GM21737 (cell line): Measurements from ENCODE around the gene PRPF6.

Experiments used
- ATAC-seq: cut with Tn5 transposase; IDR thresholded peaks from one replicate; pipeline ENCODE4 v1.9.1; 2021; ENCODE audit warnings: mild to moderate bottlenecking, moderate library complexity; ENCODE audit not compliant: unreplicated experiment

Gene PRPF6

DNA sequence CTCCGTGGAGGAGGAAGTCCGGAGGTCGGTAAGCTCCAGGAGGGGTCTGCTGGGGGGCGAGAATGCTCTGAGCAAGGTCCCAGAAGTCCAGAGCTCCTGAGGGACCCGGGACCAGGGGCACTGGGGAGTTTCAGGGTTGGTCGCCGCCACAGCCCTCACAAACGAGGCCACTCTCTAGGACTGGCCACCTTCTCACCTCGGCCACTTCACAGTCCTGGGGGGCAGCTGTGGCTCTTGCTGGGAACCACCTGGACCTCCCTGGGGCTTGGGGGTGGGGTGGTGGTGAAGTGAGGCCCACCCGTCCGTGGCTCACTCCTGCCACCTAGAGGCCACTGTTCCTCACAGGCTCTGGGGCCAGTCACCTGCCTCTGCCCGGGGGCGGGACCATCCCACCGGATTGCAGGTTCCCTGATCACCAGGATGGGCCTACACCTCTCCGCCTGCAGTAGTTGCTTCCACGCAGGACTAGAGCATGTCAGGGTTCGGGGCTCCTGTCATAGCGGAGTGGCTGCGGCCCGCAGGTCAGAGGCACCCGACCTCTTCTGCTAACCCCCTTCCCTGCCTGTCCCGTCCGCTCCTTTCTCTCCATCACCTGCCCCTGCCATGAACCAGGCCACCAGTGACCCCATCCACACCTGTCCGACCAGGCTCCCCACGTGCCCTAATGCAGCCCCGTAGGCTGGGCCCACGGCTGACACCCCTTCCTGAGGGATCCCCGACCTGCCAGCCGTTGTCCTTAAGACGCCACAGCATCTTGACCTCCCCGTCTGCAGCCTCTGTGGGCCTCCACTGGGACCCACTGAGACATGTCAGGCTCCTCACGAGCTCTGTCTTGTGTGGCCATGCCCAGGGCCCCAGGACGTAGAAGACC, 76.9 kb downstream of the PRPF6 start:
- no peak for ATAC-seq

DNA sequence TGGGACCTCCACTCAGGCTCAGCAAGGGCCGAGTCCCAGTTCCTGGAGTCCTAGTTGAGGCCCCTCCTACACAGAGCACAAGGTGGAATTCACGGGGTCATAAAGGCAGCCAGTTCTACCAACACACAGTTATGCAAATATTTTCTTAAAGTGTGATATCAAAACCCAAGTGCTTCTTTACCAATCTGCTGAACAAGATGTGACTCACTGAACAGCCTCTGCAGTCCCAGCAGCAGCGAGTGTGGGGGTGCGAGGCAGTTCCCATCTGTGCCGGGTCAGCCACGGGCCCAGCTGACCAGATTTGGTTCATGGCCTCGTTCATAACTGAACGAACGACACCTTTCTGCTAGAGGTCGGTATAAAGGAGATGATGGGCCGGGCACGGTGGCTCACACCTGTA, 77.6 kb downstream of the PRPF6 start:
- ATAC-seq, result no peak

DNA sequence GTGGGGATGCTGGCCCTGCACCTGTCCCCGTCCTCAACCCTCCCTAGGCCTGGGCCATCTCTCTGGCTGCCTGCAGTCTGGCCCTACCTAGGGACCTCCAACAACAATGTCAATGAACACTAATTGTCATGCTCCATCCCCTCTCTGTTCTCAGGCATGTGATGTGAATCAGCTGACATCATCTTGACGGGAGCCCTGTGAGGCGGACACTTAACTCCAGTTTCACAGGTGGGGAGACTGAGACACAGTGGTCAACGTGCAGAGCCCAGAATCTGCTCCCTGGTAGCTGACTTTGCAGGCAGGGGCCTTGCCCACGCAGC, 81.3 kb downstream of the PRPF6 start:
- ATAC-seq, result no peak

DNA sequence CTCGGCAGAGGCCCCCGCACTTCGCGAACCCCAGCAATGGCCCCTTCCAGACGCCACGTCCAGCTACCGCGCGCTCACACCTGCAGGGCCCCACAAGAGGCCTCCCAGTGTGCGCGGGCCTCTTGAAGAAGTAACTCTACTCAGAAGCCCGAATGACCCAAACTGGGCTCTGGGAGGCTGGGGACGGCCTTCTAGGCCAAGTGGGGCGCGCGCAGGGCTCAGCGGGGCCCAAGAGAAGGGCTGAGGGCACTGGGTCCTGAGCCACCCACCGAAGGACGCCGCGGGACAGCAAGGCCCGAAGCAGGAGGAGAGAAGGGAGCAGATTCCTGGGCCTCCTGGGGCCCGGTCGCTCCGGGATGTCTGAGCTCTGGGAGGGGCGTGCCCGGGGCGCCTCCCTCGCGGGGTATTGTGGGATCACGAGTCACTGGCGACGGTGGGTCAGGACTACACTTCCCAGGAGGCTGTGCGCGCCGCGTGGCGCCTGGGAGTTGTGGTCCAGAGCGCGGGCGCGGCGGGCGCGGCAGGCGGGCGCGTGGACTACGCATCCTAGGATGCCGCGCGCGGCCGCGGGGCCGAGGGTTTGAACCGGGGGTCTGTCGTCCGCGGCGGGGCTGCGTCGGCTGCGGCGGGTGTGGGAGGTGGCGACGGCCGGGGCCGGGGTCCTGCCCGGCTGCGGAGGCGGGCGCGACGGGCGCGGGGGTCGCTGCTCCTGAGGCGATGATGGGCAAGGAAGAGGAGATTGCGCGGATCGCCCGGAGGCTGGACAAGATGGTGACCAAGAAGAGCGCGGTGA, 81.9 kb downstream of the PRPF6 start, which contains the start of gene TCEA2:
Gene TCEA2 (plus strand): TSS at position 603 of the 793 bp plus-strand sequence. CDS start 115 bp downstream, at position 718.
- ATAC-seq, result peak; percentile 76

DNA sequence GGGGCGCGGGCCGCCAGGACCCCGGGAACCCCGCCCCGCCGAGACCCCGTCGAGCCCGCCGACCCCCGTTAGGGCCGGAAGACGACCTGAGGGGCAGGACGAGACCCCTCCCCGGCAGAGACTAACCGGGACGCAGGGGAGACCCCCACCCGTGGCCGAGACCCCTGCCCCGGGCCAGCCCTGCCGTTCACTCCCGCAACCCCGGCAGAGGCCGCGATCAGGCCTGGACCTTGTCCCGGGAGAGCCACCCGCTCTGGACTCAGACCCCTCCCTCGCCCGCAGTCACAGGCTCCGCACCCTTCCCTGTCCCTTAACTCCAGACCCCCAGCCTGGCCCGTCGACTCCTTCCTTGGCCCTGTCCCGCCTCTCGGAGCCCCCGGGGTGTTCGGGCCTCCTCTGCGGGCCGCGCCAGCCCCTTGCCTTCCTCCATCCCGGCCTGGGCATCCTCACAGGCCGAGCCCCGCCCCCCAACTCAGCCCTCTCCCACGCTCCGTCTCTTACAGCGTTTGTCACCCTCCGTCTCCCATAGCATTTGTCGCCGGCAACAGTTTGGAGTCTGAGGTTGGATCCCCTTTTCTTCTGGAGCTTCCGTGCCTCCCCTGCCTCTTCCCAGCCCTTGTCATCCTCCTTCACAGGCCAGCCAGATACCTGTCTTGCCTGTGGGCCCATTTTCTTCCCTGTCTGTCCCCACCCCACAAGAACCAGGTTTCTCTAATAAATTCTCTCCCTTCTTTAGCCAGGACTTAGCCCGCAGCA, 82.6 kb downstream of the PRPF6 start:
- ATAC-seq, result no peak

DNA sequence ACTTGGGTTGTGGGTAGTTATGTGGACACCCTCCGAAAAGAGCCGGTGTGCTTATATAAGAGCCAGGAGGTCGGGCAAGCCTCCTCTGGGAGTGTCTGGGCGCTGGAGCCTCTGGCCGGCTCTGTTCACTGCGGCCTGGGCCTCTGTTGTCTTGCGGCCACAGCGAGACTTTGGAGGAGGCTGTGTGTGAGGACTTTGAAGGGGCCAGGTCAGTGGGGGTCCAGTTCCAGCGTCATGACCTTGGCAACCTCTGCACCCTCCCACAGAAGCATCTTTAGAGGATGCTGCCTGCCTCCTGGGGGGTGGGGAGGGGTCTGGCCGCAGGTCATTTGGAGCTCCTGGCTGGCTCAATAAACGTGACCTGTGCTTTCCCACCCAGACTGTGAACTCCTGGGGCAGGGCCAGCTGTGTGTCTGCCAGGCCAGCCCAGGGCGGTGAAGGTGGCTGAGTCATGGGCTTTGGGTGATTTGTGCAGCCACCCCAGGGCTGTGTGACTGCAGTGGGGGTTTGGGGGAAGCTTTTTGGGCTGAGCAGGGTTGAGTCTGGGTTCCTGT, 83.3 kb downstream of the PRPF6 start:
- no peak for ATAC-seq

DNA sequence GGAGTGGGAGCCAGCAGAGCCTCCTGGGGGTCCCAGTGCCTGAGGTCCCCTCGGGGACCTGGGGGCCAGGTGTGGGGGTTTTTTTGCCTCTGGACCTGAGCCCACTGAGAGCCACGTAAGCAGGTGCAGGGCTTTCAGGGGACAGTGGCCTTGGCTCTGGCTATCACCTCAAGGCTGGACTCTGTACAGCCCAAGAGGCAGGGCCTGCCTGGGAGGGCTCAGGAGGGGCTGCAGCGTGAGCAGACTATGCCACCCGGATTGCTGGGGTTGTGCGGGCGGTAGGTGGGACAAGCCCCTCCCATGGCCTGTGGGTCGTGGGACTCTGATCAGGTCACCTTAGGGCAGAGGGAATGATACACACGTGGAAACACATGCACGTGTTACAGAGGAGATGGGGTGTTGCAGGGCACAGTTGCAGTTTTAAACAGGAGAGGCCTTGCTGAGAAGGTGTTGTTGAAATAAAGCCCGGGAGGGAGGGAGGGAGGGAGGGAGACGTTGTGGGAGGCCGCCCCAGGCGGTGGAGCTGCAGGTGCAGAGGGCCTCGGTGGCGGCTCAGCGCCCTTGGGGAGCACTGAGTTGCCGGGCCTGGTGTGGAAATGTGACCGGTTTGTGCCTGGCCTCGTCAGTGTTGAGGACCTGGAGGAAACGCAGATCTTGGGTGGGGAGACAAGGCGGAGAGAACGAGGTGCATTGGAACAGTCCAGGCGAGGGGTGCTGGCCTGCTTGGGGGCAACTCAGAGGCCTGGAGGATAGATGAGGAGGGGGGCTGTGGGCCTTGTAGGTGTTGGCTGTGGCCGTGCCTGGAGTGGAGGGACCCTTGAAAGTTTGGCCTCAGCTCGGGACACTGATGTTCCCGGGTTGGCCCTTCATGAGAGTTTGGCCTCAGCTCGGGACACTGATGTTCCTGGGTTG, 84.4 kb downstream of the PRPF6 start:
- ATAC-seq, result peak; percentile 0

DNA sequence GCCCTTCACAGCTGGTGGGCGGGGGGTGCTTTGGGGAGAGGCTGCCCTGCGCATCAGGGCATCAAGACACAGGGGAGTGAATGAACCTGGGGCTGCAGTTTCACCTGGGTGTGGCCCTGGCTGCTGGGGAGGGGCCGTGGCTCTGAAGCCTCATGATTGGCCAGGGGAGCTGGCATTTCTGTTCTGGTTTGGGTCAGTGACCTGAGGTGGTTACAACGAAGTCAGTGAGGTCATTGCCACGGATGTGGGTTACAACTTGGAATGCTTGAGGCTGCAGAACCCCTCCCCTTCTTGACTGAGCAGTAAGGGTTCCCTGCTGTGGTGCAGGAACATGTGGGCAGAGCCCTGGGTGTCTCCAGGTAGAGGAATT, 85.0 kb downstream of the PRPF6 start:
- ATAC-seq, result peak; percentile 46

DNA sequence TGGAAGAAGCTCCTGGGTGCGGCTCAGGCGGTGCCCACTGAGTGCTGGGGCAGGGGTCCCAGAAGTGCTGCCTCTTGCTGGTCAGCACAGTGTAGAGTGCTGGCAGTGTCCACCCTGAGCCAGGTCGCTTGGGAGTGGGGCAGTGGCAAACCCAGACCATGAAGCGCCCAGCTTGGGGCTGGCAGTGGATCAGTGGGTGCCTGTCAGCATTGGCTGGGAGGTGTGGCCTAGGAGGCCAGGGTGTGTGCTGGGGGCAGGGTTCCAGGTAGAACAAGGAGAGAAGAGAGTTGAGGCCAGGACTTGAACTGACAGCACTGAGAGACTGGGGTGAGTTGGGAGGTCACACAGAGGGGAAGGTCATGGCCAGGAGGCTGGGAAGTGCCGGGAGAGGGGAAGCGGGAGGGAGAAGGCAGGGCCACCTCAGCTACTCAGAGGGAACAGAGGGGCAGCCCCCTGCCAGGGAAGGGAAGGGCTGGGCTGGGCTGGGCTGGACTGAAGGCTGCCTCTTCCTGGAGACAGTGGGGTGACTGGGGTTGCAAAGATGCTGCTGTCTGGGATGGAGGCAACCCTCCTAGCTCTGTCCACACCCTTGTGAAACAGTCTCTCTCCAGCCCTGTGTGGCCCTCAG, 86.2 kb downstream of the PRPF6 start:
- ATAC-seq, result no peak

DNA sequence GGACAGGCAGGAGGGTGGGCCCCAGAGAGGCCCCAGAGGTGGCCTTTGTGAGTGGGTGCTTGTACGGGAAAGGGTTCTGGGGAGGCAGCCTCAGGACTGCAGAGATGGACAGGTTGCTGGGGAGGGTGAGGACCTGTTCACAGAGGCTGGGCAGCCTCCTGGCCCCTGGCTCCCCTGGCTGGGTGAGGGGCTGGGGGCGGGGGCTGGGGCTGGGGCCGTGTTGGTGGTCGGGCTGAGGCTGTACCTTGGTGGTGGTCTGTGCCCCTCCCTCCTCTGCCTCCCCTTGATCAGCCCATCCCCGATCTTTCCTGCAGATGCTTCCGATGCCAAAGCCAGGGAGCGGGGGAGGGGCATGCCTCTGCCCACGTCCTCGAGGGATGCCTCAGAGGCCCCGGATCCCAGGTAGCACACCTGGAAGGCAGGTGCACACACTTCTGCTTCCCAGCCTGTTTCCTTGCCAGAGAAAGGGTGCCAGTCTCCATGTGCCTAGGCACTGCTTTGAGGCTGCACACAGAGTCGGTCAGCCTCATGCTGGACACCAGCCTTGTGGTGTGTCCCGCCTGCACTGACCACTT, 86.9 kb downstream of the PRPF6 start:
- no peak for ATAC-seq

DNA sequence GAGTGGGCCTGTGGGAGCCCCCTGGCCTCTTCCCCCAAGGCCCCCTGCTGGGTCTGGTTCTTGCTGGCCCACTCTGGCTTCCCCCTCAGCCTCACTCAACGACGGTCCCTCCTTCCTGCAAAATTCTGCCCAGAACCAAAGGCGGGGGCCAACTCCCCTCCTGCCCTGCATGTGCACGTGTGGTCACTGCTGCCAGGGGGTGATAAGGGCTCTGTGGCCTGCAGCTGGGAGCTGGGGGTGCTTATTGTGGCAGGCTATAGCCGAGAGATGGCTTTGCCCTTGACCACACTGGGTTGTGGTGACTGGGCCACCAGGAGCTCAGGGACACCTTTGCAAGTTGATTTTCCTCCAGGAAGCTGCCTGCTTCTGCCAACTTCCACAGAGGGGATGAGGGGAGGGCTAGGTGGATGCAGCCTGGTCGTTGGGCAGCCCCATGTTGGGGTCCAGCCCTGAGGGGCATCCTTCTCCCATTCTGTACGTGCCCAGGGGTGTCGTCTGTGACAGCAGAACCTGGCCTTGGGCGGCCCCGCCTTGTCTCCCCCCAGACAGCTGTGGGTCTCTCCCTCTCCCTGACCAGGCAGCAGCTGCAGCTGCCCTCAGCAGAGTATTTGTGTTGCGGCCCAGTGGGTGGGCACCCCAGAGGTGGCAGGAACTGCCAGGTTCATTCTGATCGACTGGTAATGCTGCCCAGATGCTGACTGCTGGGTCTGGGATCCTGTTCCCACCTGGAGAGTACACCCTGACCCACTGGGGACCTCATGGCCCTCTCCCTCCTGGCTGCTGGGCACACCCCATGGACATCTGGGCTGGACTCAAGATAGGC, 87.7 kb downstream of the PRPF6 start:
- ATAC-seq, result no peak

DNA sequence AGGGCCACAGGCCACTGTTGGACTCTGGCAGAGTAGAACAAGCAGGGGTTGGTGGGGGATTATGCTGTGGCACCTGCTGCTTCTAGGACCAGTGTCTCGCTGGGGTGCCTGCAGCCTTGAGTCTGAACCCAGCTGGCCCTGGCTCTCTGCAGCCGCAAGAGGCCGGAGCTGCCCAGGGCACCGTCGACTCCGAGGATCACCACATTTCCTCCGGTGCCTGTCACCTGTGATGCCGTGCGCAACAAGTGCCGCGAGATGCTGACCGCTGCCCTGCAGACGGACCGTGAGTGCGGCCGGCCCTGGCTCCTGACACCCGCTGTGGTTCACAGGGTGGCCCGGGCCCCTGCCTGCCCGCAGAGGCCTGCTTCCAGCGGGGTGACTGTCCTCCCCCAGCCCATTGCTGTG, 88.3 kb downstream of the PRPF6 start:
- no peak for ATAC-seq

DNA sequence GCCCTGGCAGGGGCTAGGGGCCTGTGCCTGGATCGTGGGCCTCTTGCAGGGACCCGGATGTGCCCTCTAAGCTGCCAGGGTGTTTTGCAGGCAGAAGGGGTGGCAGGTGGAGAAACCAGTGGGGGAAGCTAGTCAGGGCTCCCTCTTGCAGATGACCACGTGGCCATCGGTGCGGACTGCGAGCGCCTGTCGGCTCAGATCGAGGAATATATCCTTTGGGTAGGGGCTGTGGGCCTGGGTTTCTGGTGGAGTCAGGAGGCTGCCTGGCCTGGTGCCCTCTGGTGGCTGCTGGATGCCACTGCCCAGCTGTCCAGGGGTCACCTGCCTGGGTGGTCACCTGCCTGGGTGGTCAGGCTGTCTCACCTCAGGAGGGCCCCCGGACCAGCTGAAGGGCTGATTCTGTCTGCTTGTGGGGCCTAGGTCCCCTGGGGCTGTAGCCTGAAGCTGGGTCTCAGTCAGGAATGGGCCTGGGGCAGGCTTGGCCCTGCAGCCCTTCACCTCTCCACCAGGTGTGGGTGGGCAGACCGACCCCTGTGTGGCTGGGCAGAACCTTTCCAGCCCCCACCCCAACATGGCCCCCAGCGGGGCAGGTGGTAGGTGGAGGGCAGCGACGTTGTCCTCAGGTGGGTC, 88.8 kb downstream of the PRPF6 start:
- no peak for ATAC-seq

DNA sequence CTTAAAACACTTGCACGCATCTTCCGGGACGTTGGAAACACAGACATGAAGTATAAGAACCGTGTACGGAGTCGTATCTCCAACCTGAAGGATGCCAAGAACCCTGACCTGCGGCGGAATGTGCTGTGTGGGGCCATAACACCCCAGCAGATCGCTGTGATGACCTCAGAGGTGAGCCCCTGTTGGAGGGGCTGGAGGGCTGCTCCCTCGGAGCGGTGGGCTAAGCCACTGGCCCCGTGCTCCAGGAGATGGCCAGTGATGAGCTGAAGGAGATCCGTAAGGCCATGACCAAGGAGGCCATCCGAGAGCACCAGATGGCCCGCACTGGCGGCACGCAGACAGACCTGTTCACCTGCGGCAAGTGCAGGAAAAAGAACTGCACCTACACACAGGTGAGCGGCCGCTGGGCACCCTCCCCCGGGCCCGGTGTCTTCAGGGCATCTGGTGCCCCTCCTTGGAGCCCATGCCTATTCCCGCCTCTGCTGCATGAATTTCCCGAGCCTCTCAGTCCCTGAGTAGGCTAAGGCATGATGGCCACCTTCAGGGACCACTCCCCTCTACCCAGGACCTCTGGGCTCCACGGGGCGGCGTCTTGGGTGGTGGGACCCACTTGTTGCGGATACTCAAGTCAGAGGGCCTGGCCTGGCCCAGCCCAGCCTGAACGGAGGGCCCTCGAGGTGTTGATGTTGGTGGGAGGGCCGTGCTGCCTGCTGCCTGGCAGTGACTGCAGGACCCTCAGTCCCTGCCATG, 89.5 kb downstream of the PRPF6 start:
- ATAC-seq, result no peak

DNA sequence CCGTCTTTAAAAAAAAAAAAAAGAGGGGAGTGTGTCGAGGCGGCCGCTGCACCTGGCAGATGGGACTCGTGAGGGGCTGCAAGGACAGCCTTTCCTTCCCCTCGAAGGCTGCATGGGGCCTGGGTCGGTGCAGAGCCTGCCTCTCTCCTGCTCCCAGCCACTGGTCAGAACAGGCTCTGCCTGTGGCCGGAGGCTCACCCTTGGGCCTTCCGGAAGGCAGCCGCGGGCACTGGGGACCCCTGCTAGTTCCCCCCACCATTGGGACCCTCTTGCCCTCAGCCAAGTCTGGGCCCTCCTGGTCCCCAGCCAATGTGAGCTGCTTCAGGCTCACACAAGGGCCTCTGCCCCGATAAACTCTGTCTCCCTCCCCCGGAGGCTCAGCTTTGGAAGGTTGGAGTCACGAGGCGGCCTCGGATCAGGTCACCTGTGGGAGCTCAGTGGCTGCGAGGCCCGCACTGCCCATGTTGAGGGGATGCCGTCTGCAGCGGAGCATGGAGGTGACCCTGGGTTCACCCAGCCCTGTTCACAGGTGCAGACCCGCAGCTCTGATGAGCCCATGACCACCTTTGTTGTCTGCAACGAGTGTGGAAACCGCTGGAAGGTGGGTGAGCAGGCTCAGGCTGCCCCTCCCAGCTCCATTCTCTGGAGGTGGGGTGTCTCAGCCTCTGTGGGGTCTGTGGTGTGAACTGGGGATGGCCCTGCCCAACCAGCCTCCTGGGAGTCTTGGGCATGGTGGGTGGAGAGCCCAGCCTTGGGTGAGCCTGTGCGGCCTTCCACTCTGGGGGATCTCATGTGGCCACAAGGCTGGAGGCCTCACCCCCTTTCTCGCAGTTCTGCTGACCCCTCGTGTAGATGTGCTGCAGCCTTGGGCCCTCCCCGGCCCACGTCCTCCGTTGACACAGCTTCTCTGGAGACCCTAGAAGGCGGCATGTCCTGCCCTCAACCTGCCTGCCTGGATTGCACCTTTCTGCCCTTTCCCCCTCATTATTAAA, 90.7 kb downstream of the PRPF6 start:
- ATAC-seq, result no peak

DNA sequence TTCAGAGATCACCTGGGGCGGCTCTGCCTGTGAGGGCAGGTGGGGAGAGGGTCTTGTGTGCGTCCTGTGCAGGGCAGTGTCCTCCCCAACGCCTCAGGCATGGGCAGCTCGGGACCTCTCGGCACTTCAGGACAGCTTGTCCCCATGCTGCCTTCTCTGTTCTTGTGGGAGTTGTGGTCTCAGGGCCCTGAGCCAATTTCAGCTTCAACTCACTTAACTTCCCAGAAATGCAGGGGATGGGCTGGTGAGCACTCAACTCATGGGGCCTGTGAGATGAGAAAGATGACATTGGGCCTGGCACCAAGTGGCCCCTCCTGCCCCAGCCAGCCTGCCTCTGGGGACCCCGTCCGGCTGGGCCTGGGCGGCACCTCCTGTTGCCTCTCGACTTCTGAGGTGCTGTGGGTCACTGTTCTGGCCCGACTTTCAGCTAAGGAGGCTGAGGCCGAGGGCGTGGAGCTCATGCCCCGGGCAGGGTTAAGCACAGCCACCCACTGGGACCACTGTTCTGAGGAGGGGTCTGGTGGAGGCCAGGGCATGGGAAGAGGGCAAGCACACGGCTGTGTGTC, 91.6 kb downstream of the PRPF6 start:
- ATAC-seq, result no peak
